ENCODE results near the gene CBLN4. TPM values are rescaled to one million over a fixed set of nuclear protein-coding genes. Genes with fewer than 3 reads are reported as not detected.

The CBLN4 gene
- total RNA-seq, 1 donor from 2014 or later, result not detected

- H3K4me3 Mint-ChIP-seq, result no peak overlapping the region
- no peak for ATAC-seq (ENCODE audit: low read depth)
- no peaks in the 10 kb centered on the region for H3K36me3 Mint-ChIP-seq (ENCODE audit: low read depth)
- ChIA-PET CTCF (no interaction called here), POLR2A (no interaction called here)
- H3K27ac Mint-ChIP-seq, result no peak overlapping the region
- H3K27me3 Mint-ChIP-seq, result no peaks in the 10 kb centered on the region
- intact Hi-C loops (cut with micrococcal nuclease), result no loop called here
- TF ChIP-seq CTCF (IDR thresholded peaks at IDR 0.05), result no peak
- no peaks in the 10 kb centered on the region for H3K9me3 Mint-ChIP-seq
- DNase-seq, result no peak
- no peaks in the 10 kb centered on the region for H3K4me1 Mint-ChIP-seq
Measured at GRCh38 chr20:55974491-55975202, 30.7 kb downstream of the CBLN4 start.

- intact Hi-C loops (cut with micrococcal nuclease), result no loop called here
- DNase-seq (no peak), ATAC-seq (ENCODE audit: low read depth) (no peak)
- TF ChIP-seq CTCF (IDR thresholded peaks at IDR 0.05), result no peak
- no peak overlapping the region for H3K4me3 Mint-ChIP-seq
- CTCF ChIA-PET, result no interaction called here
- H3K27ac Mint-ChIP-seq, result no peak overlapping the region
- no peaks in the 10 kb centered on the region for H3K36me3 Mint-ChIP-seq (ENCODE audit: low read depth)
- no peaks in the 10 kb centered on the region for H3K27me3 Mint-ChIP-seq
- POLR2A ChIA-PET, result no interaction called here
- no peaks in the 10 kb centered on the region for H3K4me1 Mint-ChIP-seq
- H3K9me3 Mint-ChIP-seq, result peaks cover 10% of the 10 kb centered on the region
Measured at GRCh38 chr20:55964790-55965189, 40.5 kb downstream of the CBLN4 start.

- H3K4me1 Mint-ChIP-seq, result no peaks in the 10 kb centered on the region
- no peak for DNase-seq
- no peak for TF ChIP-seq CTCF (IDR thresholded peaks at IDR 0.05)
- H3K36me3 Mint-ChIP-seq (ENCODE audit: low read depth), result no peaks in the 10 kb centered on the region
- no peak for ATAC-seq (ENCODE audit: low read depth)
- H3K27ac Mint-ChIP-seq, result no peak overlapping the region
- H3K27me3 Mint-ChIP-seq, result no peaks in the 10 kb centered on the region
- intact Hi-C loops (cut with micrococcal nuclease), result no loop called here
- H3K9me3 Mint-ChIP-seq, result peaks cover 4% of the 10 kb centered on the region
- no peak overlapping the region for H3K4me3 Mint-ChIP-seq
- POLR2A ChIA-PET, result no interaction called here
- CTCF ChIA-PET, result no interaction called here
Measured at GRCh38 chr20:55961376-55962330, 43.7 kb downstream of the CBLN4 start.

- ATAC-seq (ENCODE audit: low read depth), result no peak
- H3K36me3 Mint-ChIP-seq (ENCODE audit: low read depth), result no peaks in the 10 kb centered on the region
- ChIA-PET CTCF (no interaction called here), POLR2A (no interaction called here)
- TF ChIP-seq CTCF (IDR thresholded peaks at IDR 0.05), result no peak
- H3K27me3 Mint-ChIP-seq, result no peaks in the 10 kb centered on the region
- no peaks in the 10 kb centered on the region for H3K4me1 Mint-ChIP-seq
- H3K27ac Mint-ChIP-seq, result no peak overlapping the region
- H3K9me3 Mint-ChIP-seq, result peaks cover 13% of the 10 kb centered on the region
- intact Hi-C loops (cut with micrococcal nuclease), result no loop called here
- no peak for DNase-seq
- no peak overlapping the region for H3K4me3 Mint-ChIP-seq
Measured at GRCh38 chr20:55953201-55953600, 52.1 kb downstream of the CBLN4 start.

GRCh38 chr20:55947701-55948100, 57.6 kb downstream of the CBLN4 start:
- CTCF ChIA-PET, result no interaction called here
- TF ChIP-seq CTCF (IDR thresholded peaks at IDR 0.05), result no peak
- ATAC-seq (ENCODE audit: low read depth) (no peak), DNase-seq (no peak)
- Mint-ChIP-seq H3K4me1 (no peaks in the 10 kb centered on the region), H3K9me3 (peaks cover 14% of the 10 kb centered on the region), H3K4me3 (no peak overlapping the region), H3K36me3 (ENCODE audit: low read depth) (no peaks in the 10 kb centered on the region), H3K27me3 (no peaks in the 10 kb centered on the region), H3K27ac (no peak overlapping the region)
- POLR2A ChIA-PET, result no interaction called here
- intact Hi-C loops (cut with micrococcal nuclease), result no loop called here

Data from activated B cell treated with CpG ODN at 0.5 μM for 24 hours (primary cell).